ENCODE results near the gene NAP1L1.

NAP1L1 gene

GRCh38 chr12:76035045-76035444 lies 49.4 kb downstream of the NAP1L1 start:
- H3K4me3 ChIP-seq (ENCODE audit: low read depth, low read length) = no peak overlapping the region
- DNase-seq (ENCODE audit: low read depth) = no peak
- TF ChIP-seq POLR2A (IDR thresholded peaks at IDR 0.05; ENCODE audit: extremely low read depth, insufficient read length) = no peak
- TF ChIP-seq CTCF (IDR thresholded peaks at IDR 0.05; ENCODE audit: low read depth, low read length) = no peak
- no peak for TF ChIP-seq MAX (IDR thresholded peaks at IDR 0.05; ENCODE audit: low read depth, low read length)
- TF ChIP-seq MYC (IDR thresholded peaks at IDR 0.05; ENCODE audit: low read depth, low read length) = no peak

- peak overlapping the region; percentile 83 for H3K4me3 ChIP-seq (ENCODE audit: low read depth, low read length)
- DNase-seq (ENCODE audit: low read depth) = no peak
- TF ChIP-seq POLR2A (IDR thresholded peaks at IDR 0.05; ENCODE audit: extremely low read depth, insufficient read length) = no peak
- TF ChIP-seq MYC (IDR thresholded peaks at IDR 0.05; ENCODE audit: low read depth, low read length) = no peak
- no peak for TF ChIP-seq MAX (IDR thresholded peaks at IDR 0.05; ENCODE audit: low read depth, low read length)
- TF ChIP-seq CTCF (IDR thresholded peaks at IDR 0.05; ENCODE audit: low read depth, low read length) = no peak
Observed at GRCh38 chr12:76033081-76034011, 51.1 kb downstream of the NAP1L1 start.

- DNase-seq (ENCODE audit: low read depth) = peak; percentile 82
- TF ChIP-seq MYC (IDR thresholded peaks at IDR 0.05; ENCODE audit: low read depth, low read length) = peak; percentile 42; the same call in 1 of the 2 replicates
- TF ChIP-seq CTCF (IDR thresholded peaks at IDR 0.05; ENCODE audit: low read depth, low read length) = no peak
- peak; percentile 37 for TF ChIP-seq MAX (IDR thresholded peaks at IDR 0.05; ENCODE audit: low read depth, low read length)
- peak; percentile 33 for TF ChIP-seq POLR2A (IDR thresholded peaks at IDR 0.05; ENCODE audit: extremely low read depth, insufficient read length)
- H3K4me3 ChIP-seq (ENCODE audit: low read depth, low read length) = peak overlapping the region; percentile 83
Observed at GRCh38 chr12:76032043-76032981, 52.2 kb downstream of the NAP1L1 start.

GRCh38 chr12:76031414-76032042 lies 53.0 kb downstream of the NAP1L1 start, which contains the start of gene PHLDA1:
PHLDA1 (minus strand) TSS chr12:76031776.
- H3K4me3 ChIP-seq (ENCODE audit: low read depth, low read length) = peak within 1 kb of the TSS; percentile 83
- peak; percentile 99 for DNase-seq (ENCODE audit: low read depth)
- peak; percentile 73 for TF ChIP-seq MAX (IDR thresholded peaks at IDR 0.05; ENCODE audit: low read depth, low read length)
- peak; percentile 53 for TF ChIP-seq CTCF (IDR thresholded peaks at IDR 0.05; ENCODE audit: low read depth, low read length)
- peak; percentile 50 for TF ChIP-seq POLR2A (IDR thresholded peaks at IDR 0.05; ENCODE audit: extremely low read depth, insufficient read length)
- peak; percentile 83 for TF ChIP-seq MYC (IDR thresholded peaks at IDR 0.05; ENCODE audit: low read depth, low read length)

GRCh38 chr12:76031081-76031413 lies 53.4 kb downstream of the NAP1L1 start:
- TF ChIP-seq MYC (IDR thresholded peaks at IDR 0.05; ENCODE audit: low read depth, low read length) (no peak), MAX (IDR thresholded peaks at IDR 0.05; ENCODE audit: low read depth, low read length) (no peak), POLR2A (IDR thresholded peaks at IDR 0.05; ENCODE audit: extremely low read depth, insufficient read length) (no peak), CTCF (IDR thresholded peaks at IDR 0.05; ENCODE audit: low read depth, low read length) (no peak)
- peak overlapping the region; percentile 79 for H3K4me3 ChIP-seq (ENCODE audit: low read depth, low read length)
- DNase-seq (ENCODE audit: low read depth) = no peak
